HepG2 (cell line): ENCODE measurements around the gene SNRNP48. TPM values are rescaled to one million over a fixed set of nuclear protein-coding genes. Genes with fewer than 3 reads are reported as not detected.

Source experiments
- ATAC-seq: fragments of 200-7000 bp; cut with Tn5 transposase; 3 replicates; pipeline ENCODE4 v1.9.1; 2020; ENCODE audit warnings: mild to moderate bottlenecking, moderate library complexity
- BruUV-seq: library from RNA; stranded (reverse); fragments of 400-500 nt; replicated peaks from 2 replicates; lab custom pipeline; 2021; lab: Mats Ljungman, UMichigan
- CTCF ChIA-PET: fragments of 300-600 bp; formaldehyde crosslinking; extraction: SDS; loops from one replicate; lab custom pipeline; 2021; ENCODE audit warnings: low total read pairs, inconsistent platforms, low intra/inter-chr PET ratio; lab: Yijun Ruan, JAX
- POLR2A ChIA-PET: fragments of 350-600 bp; sonication (Branson Sonifier 250); formaldehyde crosslinking; loops from one replicate; lab custom pipeline; 2020; ENCODE audit warnings: antibody characterized with exemption, inconsistent platforms; lab: Yijun Ruan, JAX
- DNase-seq: peaks from one replicate; pipeline ENCODE4 v3.0.0-alpha.2; 2015; ENCODE audit warnings: low spot score
- FAIRE-seq: peaks from 3 replicates; lab custom pipeline; 2011; peaks lifted over from hg19 to GRCh38; lab: Jason Lieb, UNC
- H2AFZ ChIP-seq: one replicate; pipeline ENCODE4 v1.6.1; 2011; ENCODE audit warnings: low read length, inconsistent platforms
- H3K27ac ChIP-seq: fragments of 300-600 bp; 3 replicates; pipeline ENCODE4 v1.8.0; 2011; ENCODE audit warnings: mixed run types, mild to moderate bottlenecking, mixed read lengths, low read length, inconsistent platforms; ENCODE audit not compliant: insufficient read depth; ENCODE audit errors: extremely low read length
- H3K27me3 ChIP-seq, 2 experiments: fragments of 200-600 bp in 1 of 2; 2 replicates in 1 of 2; 3 replicates in 1 of 2; pipeline versions ENCODE4 v1.6.0 to v1.8.0; 2011; ENCODE audit warnings: low read length in 2 of 2, mild to moderate bottlenecking in 2 of 2, moderate library complexity in 2 of 2, inconsistent platforms in 1 of 2; ENCODE audit not compliant: insufficient read depth in 2 of 2, control insufficient read depth in 1 of 2
- H3K36me3 ChIP-seq, 2 experiments: fragments of 200-600 bp in 1 of 2; replicated peaks in 1 of 2; 2 replicates in 1 of 2; 3 replicates in 1 of 2; pipeline versions ENCODE4 v1.5.1 to v1.8.0; 2011; ENCODE audit warnings: low read length in 2 of 2, inconsistent platforms in 1 of 2; ENCODE audit not compliant: insufficient read depth in 2 of 2, control insufficient read depth in 1 of 2
- H3K4me1 ChIP-seq: 2 replicates; pipeline ENCODE4 v1.5.1; 2012; ENCODE audit warnings: low read length, inconsistent platforms; ENCODE audit not compliant: insufficient read depth
- H3K4me2 ChIP-seq: 2 replicates; pipeline ENCODE4 v1.6.0; 2011; ENCODE audit warnings: low read depth, low read length, inconsistent platforms
- H3K4me3 ChIP-seq, 3 experiments: fragments of 200-600 bp in 1 of 3; sonication (generic), shearing (Covaris generic) in 1 of 3; replicated peaks in 1 of 3; 2 replicates each; pipeline ENCODE4 v1.5.1; 2011 to 2016; ENCODE audit warnings: low read length in 3 of 3, inconsistent platforms in 2 of 3, low read depth in 2 of 3, mild to moderate bottlenecking in 2 of 3, control low read depth in 1 of 3, mixed read lengths in 1 of 3; ENCODE audit not compliant: insufficient read depth in 1 of 3
- H3K79me2 ChIP-seq: one replicate; pipeline ENCODE4 v1.6.1; 2011; ENCODE audit warnings: low read length, inconsistent platforms; ENCODE audit not compliant: insufficient read depth
- H3K9ac ChIP-seq: 2 replicates; pipeline ENCODE4 v1.6.0; 2011; ENCODE audit warnings: mild to moderate bottlenecking, low read depth, low read length, inconsistent platforms; ENCODE audit not compliant: insufficient read depth
- H3K9me3 ChIP-seq: 2 replicates; pipeline ENCODE4 v1.5.1; 2012; ENCODE audit warnings: mild to moderate bottlenecking, low read length
- H4K20me1 ChIP-seq: 2 replicates; pipeline ENCODE4 v1.6.0; 2011; ENCODE audit warnings: inconsistent platforms, mild to moderate bottlenecking, low read length, moderate library complexity; ENCODE audit not compliant: insufficient read depth
- ELF1 ChIP-seq: sonication (generic); formaldehyde crosslinking; IDR thresholded peaks from 2 replicates; pipeline ENCODE4 v1.4.0; 2020; ENCODE audit warnings: missing genetic modification reagents
- FOXP4 ChIP-seq: sonication (generic); formaldehyde crosslinking; IDR thresholded peaks from 2 replicates; pipeline ENCODE4 v1.4.0; 2020; ENCODE audit warnings: missing genetic modification reagents
- IRF2 ChIP-seq: IDR thresholded peaks from 2 replicates; pipeline ENCODE4 v1.6.1; 2018; ENCODE audit warnings: missing genetic modification reagents, missing compliant biosample characterization
- KMT2A ChIP-seq: sonication (generic); formaldehyde crosslinking; IDR thresholded peaks from 2 replicates; pipeline ENCODE4 v1.4.0; 2020; ENCODE audit warnings: missing genetic modification reagents
- POLR2A ChIP-seq, 2 experiments: IDR thresholded peaks; 2 replicates each; pipeline ENCODE4 v1.6.1; 2011; ENCODE audit warnings: low read depth in 2 of 2, low read length in 2 of 2, mild to moderate bottlenecking in 1 of 2, moderate library complexity in 1 of 2; ENCODE audit not compliant: insufficient read depth in 1 of 2
- SMAD3 ChIP-seq: sonication (generic); formaldehyde crosslinking; IDR thresholded peaks from 2 replicates; pipeline ENCODE4 v1.4.0; 2020; ENCODE audit warnings: missing genetic modification reagents
- TAF1 ChIP-seq: sonication (generic); formaldehyde crosslinking; IDR thresholded peaks from 2 replicates; pipeline ENCODE4 v1.4.0; 2020; ENCODE audit warnings: missing genetic modification reagents
- TARDBP ChIP-seq: sonication (generic); formaldehyde crosslinking; IDR thresholded peaks from 2 replicates; pipeline ENCODE4 v1.8.0; 2022; ENCODE audit warnings: mild to moderate bottlenecking, missing genetic modification reagents
- ZNF281 ChIP-seq: sonication (generic); formaldehyde crosslinking; IDR thresholded peaks from 2 replicates; pipeline ENCODE4 v1.4.0; 2020; ENCODE audit warnings: missing genetic modification reagents, borderline replicate concordance
- ZNF441 ChIP-seq: sonication (generic); formaldehyde crosslinking; IDR thresholded peaks from 2 replicates; pipeline ENCODE4 v1.7.0; 2021; ENCODE audit warnings: missing genetic modification reagents, borderline replicate concordance
- WGBS: methylation state at CpG from one replicate; pipeline ENCODE4 v1.1.6; 2017; ENCODE audit warnings: low lambda C conversion rate; 5-methylcytosine and 5-hydroxymethylcytosine counted together
- in situ Hi-C: cut with HindIII; loops from 2 replicates; pipeline ENCODE4 v1.10.0; 2017; ENCODE audit warnings: low pct_unique_long_range_greater_than_20kb; ENCODE audit not compliant: extremely low pct_ligation_motif_present
- intact Hi-C: fragments of 100-400 bp; cut with micrococcal nuclease; formaldehyde crosslinking; loops from one replicate; pipeline ENCODE4 v1.10.0; 2022; ENCODE audit not compliant: unreplicated experiment
- polyA plus RNA-seq, 8 experiments: library from polyadenylated mRNA; depleted of rRNA in 3 of 8; stranded (reverse) in 7 of 8; unstranded in 1 of 8; fragments of >200 nt; fragmentation: Illumina TruSeq in 4 of 8; extraction: Trizol in 4 of 8; gene quantifications; 2 replicates each; pipeline versions ENCODE4 v1.2.1 to v1.2.3, GENCODE V29; 2011 to 2016; ENCODE audit warnings: low read depth in 4 of 8, missing spikeins in 1 of 8, mixed read lengths in 1 of 8; ENCODE audit not compliant: insufficient read depth in 1 of 8
- total RNA-seq, 5 experiments: library from RNA; depleted of rRNA; stranded (reverse); fragments of >200 nt; fragmentation: Illumina TruSeq; extraction: Trizol; gene quantifications; 2 replicates each; pipeline ENCODE4 v1.2.3, GENCODE V29; 2016; ENCODE audit warnings: low read depth in 1 of 5
- TF ChIP-seq, protein P1 (sequence below): sonication (generic); formaldehyde crosslinking; IDR thresholded peaks from 2 replicates; pipeline ENCODE4 v1.4.0; 2020; ENCODE audit warnings: missing genetic modification reagents
- TF ChIP-seq, protein P2 (sequence below): IDR thresholded peaks from 2 replicates; pipeline ENCODE4 v1.6.1; 2016; ENCODE audit warnings: missing compliant biosample characterization, missing genetic modification reagents, borderline replicate concordance
- TF ChIP-seq, protein P3 (sequence below): sonication (generic); formaldehyde crosslinking; IDR thresholded peaks from 2 replicates; pipeline ENCODE4 v1.4.0; 2020; ENCODE audit warnings: missing genetic modification reagents

Gene SNRNP48
- total and polyA plus RNA-seq, 2 of the 13 experiments (the other 11 are each of a cell fraction or from before 2014, with no cell fraction given) = 17.5 to 47.5 TPM

- 2% methylated on average over 13 of the region's 13 CpGs for WGBS
- Histone ChIP-seq H3K36me3 (peaks cover 1 to 14% of the 10 kb centered on the region in 2 experiments; a peak in 3 of 5 replicates), H3K4me1 (peaks cover 61% of the 10 kb centered on the region), H3K9ac (peak overlapping the region; percentile 99), H3K4me3 (peak overlapping the region; percentile 94 to 100 (median 95)), H2AFZ (no peak overlapping the region), H4K20me1 (peaks cover 15% of the 10 kb centered on the region), H3K9me3 (no peaks in the 10 kb centered on the region), H3K27ac (peak overlapping the region; percentile 90), H3K4me2 (peak overlapping the region; percentile 97), H3K79me2 (peaks cover 63% of the 10 kb centered on the region), H3K27me3 (peaks cover 0 to 3% of the 10 kb centered on the region in 2 experiments; a peak in 1 of 5 replicates)
- ChIA-PET POLR2A (interaction anchor here (0.7 to 2.1 kb wide), 3 partner anchors 17 to 118 kb away, joined by 4 to 21 read pairs (median 7); partner anchors contain the start of gene SNRNP48), CTCF (no interaction called here)
- FAIRE-seq (no peak), DNase-seq (no peak), ATAC-seq (no peak)
- intact Hi-C loops (loop anchor here (1.0 to 10.0 kb wide), 4 partner anchors 98 to 379 kb away; partner anchors contain the start of gene SSR1), in situ Hi-C loops (loop anchor here (5.0 kb wide), 1 partner anchor 112 kb away; no protein-coding TSS in a partner anchor)
- BruUV-seq = no TSS peak
- TF ChIP-seq, protein P1, sequence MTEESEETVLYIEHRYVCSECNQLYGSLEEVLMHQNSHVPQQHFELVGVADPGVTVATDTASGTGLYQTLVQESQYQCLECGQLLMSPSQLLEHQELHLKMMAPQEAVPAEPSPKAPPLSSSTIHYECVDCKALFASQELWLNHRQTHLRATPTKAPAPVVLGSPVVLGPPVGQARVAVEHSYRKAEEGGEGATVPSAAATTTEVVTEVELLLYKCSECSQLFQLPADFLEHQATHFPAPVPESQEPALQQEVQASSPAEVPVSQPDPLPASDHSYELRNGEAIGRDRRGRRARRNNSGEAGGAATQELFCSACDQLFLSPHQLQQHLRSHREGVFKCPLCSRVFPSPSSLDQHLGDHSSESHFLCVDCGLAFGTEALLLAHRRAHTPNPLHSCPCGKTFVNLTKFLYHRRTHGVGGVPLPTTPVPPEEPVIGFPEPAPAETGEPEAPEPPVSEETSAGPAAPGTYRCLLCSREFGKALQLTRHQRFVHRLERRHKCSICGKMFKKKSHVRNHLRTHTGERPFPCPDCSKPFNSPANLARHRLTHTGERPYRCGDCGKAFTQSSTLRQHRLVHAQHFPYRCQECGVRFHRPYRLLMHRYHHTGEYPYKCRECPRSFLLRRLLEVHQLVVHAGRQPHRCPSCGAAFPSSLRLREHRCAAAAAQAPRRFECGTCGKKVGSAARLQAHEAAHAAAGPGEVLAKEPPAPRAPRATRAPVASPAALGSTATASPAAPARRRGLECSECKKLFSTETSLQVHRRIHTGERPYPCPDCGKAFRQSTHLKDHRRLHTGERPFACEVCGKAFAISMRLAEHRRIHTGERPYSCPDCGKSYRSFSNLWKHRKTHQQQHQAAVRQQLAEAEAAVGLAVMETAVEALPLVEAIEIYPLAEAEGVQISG (CRISPR knock-in tag) = peak; percentile 41; the same call in 1 of the 2 replicates
- peak; percentile 86 for TF ChIP-seq KMT2A (CRISPR knock-in tag)
- peak; percentile 54; the same call in 1 of the 2 replicates for TF ChIP-seq TAF1 (CRISPR knock-in tag)
- TF ChIP-seq, protein P2, sequence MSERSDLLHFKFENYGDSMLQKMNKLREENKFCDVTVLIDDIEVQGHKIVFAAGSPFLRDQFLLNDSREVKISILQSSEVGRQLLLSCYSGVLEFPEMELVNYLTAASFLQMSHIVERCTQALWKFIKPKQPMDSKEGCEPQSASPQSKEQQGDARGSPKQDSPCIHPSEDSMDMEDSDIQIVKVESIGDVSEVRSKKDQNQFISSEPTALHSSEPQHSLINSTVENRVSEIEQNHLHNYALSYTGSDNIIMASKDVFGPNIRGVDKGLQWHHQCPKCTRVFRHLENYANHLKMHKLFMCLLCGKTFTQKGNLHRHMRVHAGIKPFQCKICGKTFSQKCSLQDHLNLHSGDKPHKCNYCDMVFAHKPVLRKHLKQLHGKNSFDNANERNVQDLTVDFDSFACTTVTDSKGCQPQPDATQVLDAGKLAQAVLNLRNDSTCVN (CRISPR knock-in tag) = 0 out of 2 replicates have a peak, but pooled peaks have one; percentile 29
- TF ChIP-seq, protein P3, sequence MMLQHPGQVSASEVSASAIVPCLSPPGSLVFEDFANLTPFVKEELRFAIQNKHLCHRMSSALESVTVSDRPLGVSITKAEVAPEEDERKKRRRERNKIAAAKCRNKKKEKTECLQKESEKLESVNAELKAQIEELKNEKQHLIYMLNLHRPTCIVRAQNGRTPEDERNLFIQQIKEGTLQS (CRISPR knock-in tag) = no peak
- TF ChIP-seq POLR2A (IDR thresholded peaks at IDR 0.05; ENCODE audit: insufficient read depth in 1 of 2, low read depth in 2 of 2, low read length in 2 of 2) = peak; percentile 34 to 44; a peak in 1 of 4 replicates
- TF ChIP-seq ZNF441 (CRISPR knock-in tag) = 0 out of 2 replicates have a peak, but pooled peaks have one; percentile 38
- TF ChIP-seq IRF2 (CRISPR knock-in tag) = no peak
- TF ChIP-seq ZNF281 (CRISPR knock-in tag) = no peak
- 0 out of 2 replicates have a peak, but pooled peaks have one; percentile 23 for TF ChIP-seq FOXP4 (CRISPR knock-in tag)
- 0 out of 2 replicates have a peak, but pooled peaks have one; percentile 43 for TF ChIP-seq TARDBP (CRISPR knock-in tag)
- 0 out of 2 replicates have a peak, but pooled peaks have one; percentile 49 for TF ChIP-seq SMAD3
- TF ChIP-seq ELF1 (CRISPR knock-in tag) = peak; percentile 25; the same call in 1 of the 2 replicates
Observed at GRCh38 chr6:7543789-7544424, 46.1 kb upstream of the SNRNP48 start.
